Subcutaneous adipose tissue (tissue), 4 donors: Measurements from ENCODE around the gene SPRYD3. TPM values are rescaled to one million over a fixed set of nuclear protein-coding genes. Genes with fewer than 3 reads are reported as not detected.

Source experiments
- total RNA-seq, 4 donors: library from RNA; depleted of rRNA; stranded (reverse); fragments of >200 nt; gene quantifications; one replicate each; pipeline ENCODE4 v1.1.0, GENCODE V29; 2016
- TF ChIP-seq, protein P1 (sequence below): fragments of 450-650 bp; IDR thresholded peaks from one replicate; pipeline ENCODE4 v1.5.1; 2016; ENCODE audit warnings: low read depth, mild to moderate bottlenecking, control low read depth, antibody characterized with exemption, moderate library complexity

The SPRYD3 gene
- total RNA-seq, 4 donors from 2014 or later = 20.4 to 41.8 (median 24.6) TPM

DNA sequence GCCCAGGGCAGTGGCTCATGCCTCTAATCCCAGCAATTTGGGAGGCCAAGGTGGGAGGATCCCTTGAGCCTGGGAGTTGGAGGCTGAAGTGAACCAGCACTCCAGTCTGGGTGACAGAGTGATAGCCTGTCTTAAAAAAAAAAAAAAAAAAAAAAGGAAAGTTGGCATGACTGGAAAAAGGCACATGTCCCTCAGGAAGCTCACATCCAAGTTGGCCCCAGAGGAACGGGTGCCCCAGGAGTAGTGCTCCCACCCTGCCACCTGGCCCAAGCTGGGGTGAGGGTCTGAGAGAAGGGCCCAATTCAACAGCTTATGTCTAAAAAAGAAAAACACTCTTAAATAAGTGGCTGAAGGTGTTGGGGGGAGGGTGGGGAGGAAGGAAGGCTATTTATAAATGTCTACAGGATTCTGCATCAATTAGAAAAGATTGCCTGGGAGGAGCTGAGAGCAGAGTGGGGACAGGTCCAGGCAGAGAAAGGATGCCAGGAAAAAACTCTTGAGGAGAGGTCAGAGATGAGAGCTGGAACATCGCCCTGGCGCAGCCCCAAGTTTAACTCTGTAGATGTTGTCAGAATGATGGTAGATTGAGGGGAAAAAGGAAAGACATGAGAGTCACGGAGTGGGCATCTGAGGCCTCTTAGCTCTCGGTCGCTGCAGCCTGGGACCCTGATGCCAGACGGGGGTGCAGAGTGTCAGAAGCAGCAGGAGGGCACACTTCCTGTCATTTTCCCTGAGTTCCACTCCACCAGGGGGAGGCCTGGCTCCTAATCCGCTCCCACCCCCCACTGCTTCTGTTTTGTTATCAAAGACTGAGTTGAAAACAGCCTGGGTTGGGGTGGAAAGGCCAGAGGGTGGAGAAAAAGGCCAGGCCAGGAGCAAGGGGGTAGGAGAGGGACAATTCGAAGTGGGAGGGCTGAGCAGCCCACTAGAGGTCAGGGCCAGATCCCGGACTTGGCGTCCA, 7.3 kb downstream of the SPRYD3 start:
- TF ChIP-seq, protein P1, sequence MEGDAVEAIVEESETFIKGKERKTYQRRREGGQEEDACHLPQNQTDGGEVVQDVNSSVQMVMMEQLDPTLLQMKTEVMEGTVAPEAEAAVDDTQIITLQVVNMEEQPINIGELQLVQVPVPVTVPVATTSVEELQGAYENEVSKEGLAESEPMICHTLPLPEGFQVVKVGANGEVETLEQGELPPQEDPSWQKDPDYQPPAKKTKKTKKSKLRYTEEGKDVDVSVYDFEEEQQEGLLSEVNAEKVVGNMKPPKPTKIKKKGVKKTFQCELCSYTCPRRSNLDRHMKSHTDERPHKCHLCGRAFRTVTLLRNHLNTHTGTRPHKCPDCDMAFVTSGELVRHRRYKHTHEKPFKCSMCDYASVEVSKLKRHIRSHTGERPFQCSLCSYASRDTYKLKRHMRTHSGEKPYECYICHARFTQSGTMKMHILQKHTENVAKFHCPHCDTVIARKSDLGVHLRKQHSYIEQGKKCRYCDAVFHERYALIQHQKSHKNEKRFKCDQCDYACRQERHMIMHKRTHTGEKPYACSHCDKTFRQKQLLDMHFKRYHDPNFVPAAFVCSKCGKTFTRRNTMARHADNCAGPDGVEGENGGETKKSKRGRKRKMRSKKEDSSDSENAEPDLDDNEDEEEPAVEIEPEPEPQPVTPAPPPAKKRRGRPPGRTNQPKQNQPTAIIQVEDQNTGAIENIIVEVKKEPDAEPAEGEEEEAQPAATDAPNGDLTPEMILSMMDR = no peak

DNA sequence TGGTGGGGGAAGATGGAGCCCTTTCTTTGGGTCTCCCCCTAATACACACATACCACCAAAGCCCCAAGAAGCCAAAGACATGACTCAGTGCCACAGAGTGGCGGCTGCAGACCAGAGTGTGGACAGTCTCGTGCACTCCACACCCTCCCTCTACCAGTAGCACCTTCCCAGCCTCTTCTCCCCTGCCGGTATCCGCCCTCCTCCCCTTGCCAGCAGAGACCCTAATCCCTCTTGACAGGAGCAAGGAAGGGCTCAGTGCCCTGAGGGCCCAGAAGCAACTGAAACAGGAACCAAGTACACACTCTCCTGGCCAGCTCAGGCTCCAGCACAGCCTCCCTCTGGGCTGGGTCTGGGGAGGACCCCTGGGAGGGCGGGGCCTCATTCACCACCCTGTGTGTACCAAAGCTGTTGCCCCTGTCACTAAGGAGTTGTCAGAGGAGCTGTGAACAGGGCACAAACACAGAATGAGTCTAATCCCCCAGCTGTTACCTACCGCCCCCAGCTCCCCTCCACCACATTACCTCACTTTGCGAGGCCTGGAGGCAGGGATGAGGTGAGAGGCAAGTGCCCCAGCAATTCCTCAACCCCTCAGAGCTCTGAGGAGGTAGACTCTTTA, 8.2 kb downstream of the SPRYD3 start:
- TF ChIP-seq, protein P1 = no peak

DNA sequence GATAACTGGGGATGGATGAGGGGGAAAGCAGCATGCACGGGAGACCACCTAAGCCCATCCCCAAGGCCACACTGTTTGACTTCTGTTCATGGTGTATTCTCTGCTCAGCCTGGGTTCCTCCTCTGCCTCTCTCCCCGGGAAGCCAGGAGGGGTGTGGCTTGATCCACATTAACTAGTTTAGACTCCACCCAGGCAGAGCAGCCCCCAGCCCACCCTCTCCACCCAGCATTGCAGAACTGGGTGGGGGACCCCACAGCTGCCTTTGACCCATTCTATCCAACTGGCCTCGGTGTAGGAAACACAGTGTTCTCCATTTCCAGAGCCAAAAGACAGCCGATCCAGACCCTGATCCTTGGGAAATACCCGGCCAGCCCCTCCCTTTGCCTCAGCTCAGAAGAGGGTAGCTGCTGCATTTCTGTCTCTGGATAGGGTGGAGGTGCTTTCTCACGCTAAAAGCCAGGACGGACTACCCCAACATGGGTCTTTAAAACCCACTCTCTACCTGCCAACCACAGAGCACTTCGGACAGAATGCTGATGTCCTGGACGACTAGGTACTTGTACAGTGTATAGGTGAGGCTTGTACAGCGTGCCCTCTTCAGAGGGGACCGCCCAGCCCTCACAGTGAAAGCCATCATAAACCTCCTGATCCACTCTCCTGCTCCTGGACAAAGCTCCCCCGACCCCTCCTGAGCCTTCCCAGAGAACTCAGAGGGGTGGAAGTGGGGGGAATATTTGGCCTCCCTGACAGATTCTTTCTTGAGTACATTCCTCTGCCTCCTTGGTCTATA, 9.4 kb downstream of the SPRYD3 start:
- TF ChIP-seq, protein P1 = no peak

DNA sequence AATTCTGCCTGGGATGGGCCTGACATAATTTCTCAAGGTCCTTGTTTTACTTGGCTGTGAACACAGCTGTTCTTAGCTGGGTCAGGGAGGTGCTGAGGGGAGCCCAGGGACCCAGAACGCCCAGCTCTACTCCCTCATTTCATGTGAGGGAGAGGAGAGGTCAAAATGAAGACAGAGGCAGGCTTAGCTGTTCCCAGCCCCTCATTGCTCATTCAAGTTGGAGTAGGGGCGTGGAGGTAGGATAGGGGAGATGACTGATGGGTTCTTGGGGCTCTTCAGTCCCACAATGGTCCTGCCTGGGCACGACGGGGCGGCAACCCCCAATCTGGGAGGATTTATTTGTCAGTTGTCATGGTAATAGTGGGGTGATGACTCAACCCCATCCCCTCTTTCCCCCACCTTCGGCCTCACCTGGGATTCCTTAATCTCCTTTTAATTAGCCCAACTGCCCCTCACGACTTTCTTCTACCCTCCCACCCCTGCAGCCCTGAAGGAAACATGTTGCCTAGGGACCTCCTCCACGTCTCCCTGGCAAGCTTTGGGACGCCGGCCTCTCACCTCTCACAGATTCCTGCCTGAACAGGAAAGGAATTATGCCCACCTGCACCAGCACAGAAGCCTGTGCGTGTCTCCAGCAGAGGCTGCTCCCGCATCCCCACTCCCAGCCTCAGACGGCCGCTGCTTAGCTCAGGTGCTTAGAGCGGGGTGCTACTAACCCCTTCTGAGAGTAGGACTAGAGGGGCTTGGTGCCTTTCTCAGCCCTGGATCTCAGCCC, 10.2 kb downstream of the SPRYD3 start:
- TF ChIP-seq, protein P1 = no peak

DNA sequence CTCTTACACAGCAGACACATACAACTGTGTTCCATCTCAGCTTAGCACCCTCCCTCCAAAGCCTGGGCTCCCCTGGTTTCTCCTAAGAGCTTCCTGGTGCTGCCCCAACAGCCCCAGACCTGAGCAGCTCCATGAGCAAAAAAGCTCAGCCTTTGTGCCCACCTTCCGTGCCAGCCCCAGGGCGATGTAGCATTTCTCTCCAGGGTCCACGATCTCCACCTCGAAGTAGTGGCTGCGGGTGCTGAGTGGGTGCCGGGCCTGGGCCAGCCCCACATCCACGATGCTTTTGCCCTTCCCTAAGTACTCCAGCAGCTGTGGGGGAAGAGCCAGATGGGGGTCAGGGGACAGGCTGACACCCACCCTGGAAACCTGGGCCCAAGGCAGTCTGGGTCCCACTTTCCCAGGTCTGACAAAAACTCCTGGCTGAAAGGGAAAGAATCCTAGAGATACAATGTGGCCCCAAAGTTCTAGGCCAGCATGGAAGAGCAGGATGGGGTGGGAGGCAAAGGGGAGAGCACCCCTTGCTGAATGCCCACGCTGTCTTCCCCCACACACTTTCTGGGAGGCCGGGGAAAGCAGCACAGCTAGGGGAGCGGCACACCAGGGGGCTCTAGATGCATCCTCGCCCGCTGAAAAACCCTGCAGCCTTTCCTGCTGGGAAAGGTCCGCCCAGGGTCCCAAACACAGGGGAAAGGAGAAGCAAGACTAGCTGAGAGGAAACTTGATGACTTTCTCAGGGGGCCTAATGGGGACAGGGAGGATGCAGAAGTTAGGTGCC, 11.0 kb downstream of the SPRYD3 start:
- TF ChIP-seq, protein P1 = no peak
